HK-2 (cell line): ENCODE measurements around the gene GPC1.

Source experiments
- DNase-seq: peaks from one replicate; pipeline ENCODE4 v3.0.0-alpha.2; 2018; ENCODE audit not compliant: unreplicated experiment

Gene GPC1

GRCh38 chr2:240412211-240412861 lies 23.1 kb upstream of the GPC1 start:
- no peak for DNase-seq

GRCh38 chr2:240412975-240413812 lies 22.3 kb upstream of the GPC1 start:
- DNase-seq = no peak

GRCh38 chr2:240413813-240414429 lies 21.5 kb upstream of the GPC1 start:
- DNase-seq = no peak

GRCh38 chr2:240416821-240417220 lies 18.6 kb upstream of the GPC1 start:
- DNase-seq = no peak

- DNase-seq = no peak
These were observed 17.2 kb upstream of the GPC1 start for GRCh38 chr2:240418311-240418710.

GRCh38 chr2:240419271-240419670 lies 16.2 kb upstream of the GPC1 start:
- no peak for DNase-seq

- DNase-seq = no peak
These were observed 15.7 kb upstream of the GPC1 start for GRCh38 chr2:240419723-240420122.

GRCh38 chr2:240420206-240421104 lies 15.0 kb upstream of the GPC1 start:
- DNase-seq = no peak

GRCh38 chr2:240421381-240421780 lies 14.1 kb upstream of the GPC1 start:
- no peak for DNase-seq

GRCh38 chr2:240422658-240423329 lies 12.7 kb upstream of the GPC1 start:
- no peak for DNase-seq

- no peak for DNase-seq
These were observed 11.7 kb upstream of the GPC1 start for GRCh38 chr2:240423788-240424191.

- no peak for DNase-seq
These were observed 10.9 kb upstream of the GPC1 start for GRCh38 chr2:240424341-240425235.

GRCh38 chr2:240425236-240425615 lies 10.2 kb upstream of the GPC1 start:
- no peak for DNase-seq

GRCh38 chr2:240425697-240426096 lies 9.8 kb upstream of the GPC1 start:
- no peak for DNase-seq

GRCh38 chr2:240426845-240427721 lies 8.4 kb upstream of the GPC1 start:
- DNase-seq = no peak

GRCh38 chr2:240427729-240428128 lies 7.7 kb upstream of the GPC1 start:
- DNase-seq = no peak

GRCh38 chr2:240428245-240428644 lies 7.2 kb upstream of the GPC1 start:
- no peak for DNase-seq

- no peak for DNase-seq
These were observed 6.1 kb upstream of the GPC1 start for GRCh38 chr2:240429341-240429871.

GRCh38 chr2:240429872-240430491 lies 5.5 kb upstream of the GPC1 start:
- no peak for DNase-seq
